K562 (cell line): ENCODE results near the gene ENTPD5. TPM values are rescaled to one million over a fixed set of nuclear protein-coding genes. Genes with fewer than 3 reads are reported as not detected.

Experiments used
- ATAC-seq: fragments of 200-7000 bp; cut with Tn5 transposase; 3 replicates; pipeline ENCODE4 v1.9.1; 2020; ENCODE audit warnings: moderate library complexity
- BruUV-seq: library from RNA; stranded (reverse); fragments of 400-500 nt; replicated peaks from 2 replicates; lab custom pipeline; 2021; lab: Mats Ljungman, UMichigan
- CTCF ChIA-PET: fragments of 300-600 bp; formaldehyde crosslinking; extraction: SDS; loops from one replicate; lab custom pipeline; 2021; ENCODE audit warnings: low intra/inter-chr PET ratio; lab: Yijun Ruan, JAX
- POLR2A ChIA-PET: fragments of 300-600, 350-650 bp; sonication (Branson Sonifier 250); formaldehyde crosslinking; extraction: SDS; loops from one replicate; lab custom pipeline; 2021; ENCODE audit warnings: antibody characterized with exemption, inconsistent platforms; lab: Yijun Ruan, JAX
- DNase-seq, 4 experiments: peaks; one replicate each; pipeline versions ENCODE4 v3.0.0 to v3.0.0-alpha.2; 2011 to 2018; ENCODE audit warnings: low spot score in 3 of 4, mixed read lengths in 3 of 4; ENCODE audit errors: extremely low read depth in 1 of 4
- FAIRE-seq: peaks from 2 replicates; lab custom pipeline; 2011; peaks lifted over from hg19 to GRCh38; lab: Jason Lieb, UNC
- H2AFZ ChIP-seq: 2 replicates; pipeline ENCODE4 v1.6.0; 2011; ENCODE audit warnings: low read depth, low read length, control low read depth, inconsistent platforms
- H3K27ac ChIP-seq: fragments of 200-600 bp; 3 replicates; pipeline ENCODE4 v1.8.0; 2011; ENCODE audit warnings: low read depth, mild to moderate bottlenecking, control low read depth, inconsistent platforms, low read length, moderate library complexity, mixed read lengths; ENCODE audit errors: extremely low read depth
- H3K27me3 ChIP-seq, 2 experiments: fragments of 300-600 bp in 1 of 2; 2 replicates in 1 of 2; 3 replicates in 1 of 2; pipeline versions ENCODE4 v1.6.0 to v1.8.0; 2011; ENCODE audit warnings: inconsistent platforms in 2 of 2, low read length in 2 of 2, mild to moderate bottlenecking in 1 of 2, mixed read lengths in 1 of 2, moderate library complexity in 1 of 2; ENCODE audit not compliant: control insufficient read depth in 2 of 2, insufficient read depth in 2 of 2
- H3K36me3 ChIP-seq: fragments of 300-600 bp; 3 replicates; pipeline ENCODE4 v1.8.0; 2011; ENCODE audit warnings: mild to moderate bottlenecking, low read length, inconsistent platforms; ENCODE audit not compliant: control insufficient read depth, insufficient read depth
- H3K4me1 ChIP-seq, 2 experiments: fragments of 200-600 bp in 1 of 2; replicated peaks in 1 of 2; 2 replicates in 1 of 2; 3 replicates in 1 of 2; pipeline versions ENCODE4 v1.5.1 to v1.8.0; 2011; ENCODE audit warnings: inconsistent platforms in 2 of 2, low read length in 2 of 2, mild to moderate bottlenecking in 1 of 2, mixed read lengths in 1 of 2, moderate library complexity in 1 of 2; ENCODE audit not compliant: control insufficient read depth in 2 of 2, insufficient read depth in 2 of 2
- H3K4me2 ChIP-seq: 2 replicates; pipeline ENCODE4 v1.6.1; 2011; ENCODE audit warnings: low read length, control low read depth, inconsistent platforms, mixed read lengths; ENCODE audit not compliant: insufficient read depth
- H3K4me3 ChIP-seq: fragments of 200-600 bp; sonication (generic), shearing (Covaris generic); 2 replicates; pipeline ENCODE4 v1.5.1; 2016; ENCODE audit warnings: control low read depth, inconsistent platforms
- H3K79me2 ChIP-seq: fragments of 200-600 bp; 3 replicates; pipeline ENCODE4 v1.8.0; 2011; ENCODE audit warnings: low read length, inconsistent platforms; ENCODE audit not compliant: control insufficient read depth, insufficient read depth
- H3K9ac ChIP-seq, 2 experiments: 2 replicates each; pipeline versions ENCODE4 v1.6.0 to v1.6.1; 2011; ENCODE audit warnings: low read depth in 2 of 2, low read length in 2 of 2, control low read depth in 1 of 2, inconsistent platforms in 1 of 2, mild to moderate bottlenecking in 1 of 2, mixed read lengths in 1 of 2; ENCODE audit not compliant: insufficient read depth in 1 of 2
- H3K9me1 ChIP-seq: one replicate; pipeline ENCODE4 v1.6.0; 2011; ENCODE audit warnings: inconsistent platforms, mild to moderate bottlenecking, low read length, moderate library complexity; ENCODE audit not compliant: control insufficient read depth, insufficient read depth
- H3K9me3 ChIP-seq: replicated peaks from 2 replicates; pipeline ENCODE4 v1.5.1; 2011; ENCODE audit warnings: low read depth, low read length, inconsistent platforms; ENCODE audit not compliant: control insufficient read depth, insufficient read depth
- H4K20me1 ChIP-seq: replicated peaks from 2 replicates; pipeline ENCODE4 v1.6.1; 2011; ENCODE audit warnings: low read length, inconsistent platforms, mixed read lengths; ENCODE audit not compliant: control insufficient read depth, insufficient read depth
- DDX20 ChIP-seq: fragments of 450-650 bp; IDR thresholded peaks from 2 replicates; pipeline ENCODE4 v1.6.1; 2016; ENCODE audit warnings: missing genetic modification characterization, low read depth, mild to moderate bottlenecking, missing compliant biosample characterization, moderate library complexity
- E2F4 ChIP-seq: sonication (generic); formaldehyde crosslinking; IDR thresholded peaks from 2 replicates; pipeline ENCODE4 v1.8.0; 2022; ENCODE audit warnings: mild to moderate bottlenecking, low read depth, missing genetic modification reagents
- HMGN3 ChIP-seq: IDR thresholded peaks from 2 replicates; pipeline ENCODE4 v1.6.1; 2011; ENCODE audit warnings: borderline replicate concordance, low read depth, mild to moderate bottlenecking, mixed read lengths, low read length; ENCODE audit not compliant: insufficient read length; ENCODE audit errors: extremely low read depth
- MAFF ChIP-seq: IDR thresholded peaks from 2 replicates; pipeline ENCODE4 v1.6.1; 2012; ENCODE audit warnings: low read length, improper control_type of control experiment
- U2AF2 ChIP-seq: fragments of 200-400 bp; formaldehyde crosslinking; optimal IDR thresholded peaks from 2 replicates; pipeline ENCODE3; 2017; ENCODE audit warnings: low read depth, mild to moderate bottlenecking, low read length
- WGBS: fragments of 100-300 bp; shearing (Covaris generic); methylation state at CpG from one replicate; pipeline ENCODE4 v1.1.6; 2016; ENCODE audit warnings: low coverage, mixed read lengths; ENCODE audit not compliant: insufficient coverage; ENCODE audit errors: missing lambda C conversion rate; 5-methylcytosine and 5-hydroxymethylcytosine counted together
- in situ Hi-C: fragments of 300-500 bp; cut with MboI; formaldehyde crosslinking; loops from 4 replicates; pipeline ENCODE4 v1.15.0; 2018; ENCODE audit warnings: inconsistent platforms, mixed read lengths
- intact Hi-C: fragments of 100-400 bp; cut with micrococcal nuclease; formaldehyde crosslinking; loops from 2 replicates; pipeline ENCODE4 v1.14.2; 2022
- polyA plus RNA-seq, 8 experiments: library from polyadenylated mRNA; depleted of rRNA in 4 of 8; stranded (reverse) in 5 of 8; unstranded in 3 of 8; fragments of >200 nt; fragmentation: Nextera tagmentation in 2 of 8; fragmentation: Illumina TruSeq in 1 of 8; extraction: Ambion mirVana in 2 of 8; extraction: Trizol in 1 of 8; gene quantifications; 2 replicates each; pipeline versions ENCODE4 v1.2.1 to v1.2.3, GENCODE V29; 2011 to 2014; ENCODE audit warnings: inconsistent platforms in 1 of 8, missing spikeins in 1 of 8
- total RNA-seq, 7 experiments: library from RNA; depleted of rRNA in 6 of 7; stranded (reverse); fragments of >200 nt in 6 of 7; fragmentation: Illumina TruSeq in 2 of 7; extraction: Trizol in 2 of 7; gene quantifications; 2 replicates each; pipeline versions ENCODE4 v1.2.1 to v1.2.3, GENCODE V29; 2011 to 2021; ENCODE audit warnings: low replicate concordance in 1 of 7

Gene ENTPD5
- total and polyA plus RNA-seq, 9 of the 15 experiments (the other 6 are each of a cell fraction or from before 2014, with no cell fraction given), result 2.7 to 15.3 (median 10.3) TPM

- in situ Hi-C loops, result no loop called here
- 79% methylated on average over 5 of the region's 5 CpGs for WGBS
- Histone ChIP-seq H2AFZ (no peak overlapping the region), H3K9ac (no peak overlapping the region), H3K27ac (no peak overlapping the region), H3K27me3 (no peaks in the 10 kb centered on the region), H3K4me2 (no peak overlapping the region), H3K9me3 (no peaks in the 10 kb centered on the region), H3K36me3 (peaks cover 52% of the 10 kb centered on the region; the same call in 2 of the 3 replicates), H3K4me1 (no peaks in the 10 kb centered on the region), H3K4me3 (no peak overlapping the region), H3K79me2 (peaks cover 4% of the 10 kb centered on the region; the same call in 2 of the 3 replicates), H4K20me1 (no peaks in the 10 kb centered on the region), H3K9me1 (peaks cover 3% of the 10 kb centered on the region)
- BruUV-seq, result no TSS peak
- FAIRE-seq, result no peak
- no peak for TF ChIP-seq U2AF2
- TF ChIP-seq HMGN3, result no peak
- TF ChIP-seq MAFF, result no peak
- no peak for DNase-seq
- intact Hi-C loops, result no loop called here
- POLR2A ChIA-PET, result no interaction called here
- ATAC-seq, result no peak
- CTCF ChIA-PET, result no interaction called here
Observed at GRCh38 chr14:73955674-73956073, 63.4 kb downstream of the ENTPD5 start.

GRCh38 chr14:73953731-73954130, 65.4 kb downstream of the ENTPD5 start:
- ATAC-seq (no peak), DNase-seq (no peak), FAIRE-seq (no peak)
- no TSS peak for BruUV-seq
- Histone ChIP-seq H3K9me3 (no peaks in the 10 kb centered on the region), H3K4me1 (peaks cover 0 to 3% of the 10 kb centered on the region in 2 experiments; a peak in 2 of 5 replicates), H4K20me1 (no peaks in the 10 kb centered on the region), H3K4me2 (no peak overlapping the region), H3K27me3 (no peaks in the 10 kb centered on the region), H3K79me2 (peaks cover 8% of the 10 kb centered on the region; the same call in 2 of the 3 replicates), H2AFZ (no peak overlapping the region), H3K4me3 (no peak overlapping the region), H3K27ac (no peak overlapping the region), H3K36me3 (peaks cover 35% of the 10 kb centered on the region; the same call in 2 of the 3 replicates), H3K9me1 (peaks cover 3% of the 10 kb centered on the region), H3K9ac (no peak overlapping the region)
- 88% methylated on average over 1 of the region's 1 CpG for WGBS
- CTCF ChIA-PET, result no interaction called here
- intact Hi-C loops (loop anchor here (5.0 kb wide), 1 partner anchor 64 kb away; the partner anchor contains the start of genes BBOF1 and ENTPD5), in situ Hi-C loops (no loop called here)
- TF ChIP-seq E2F4 (CRISPR knock-in tag) (no peak), DDX20 (no peak)
- POLR2A ChIA-PET, result interaction anchor here (0.6 to 0.7 kb wide), 2 partner anchors 9 to 221 kb away, joined by 3 read pairs; no protein-coding TSS in a partner anchor
